ENCODE results near the gene PHF2.

The PHF2 gene

DNA sequence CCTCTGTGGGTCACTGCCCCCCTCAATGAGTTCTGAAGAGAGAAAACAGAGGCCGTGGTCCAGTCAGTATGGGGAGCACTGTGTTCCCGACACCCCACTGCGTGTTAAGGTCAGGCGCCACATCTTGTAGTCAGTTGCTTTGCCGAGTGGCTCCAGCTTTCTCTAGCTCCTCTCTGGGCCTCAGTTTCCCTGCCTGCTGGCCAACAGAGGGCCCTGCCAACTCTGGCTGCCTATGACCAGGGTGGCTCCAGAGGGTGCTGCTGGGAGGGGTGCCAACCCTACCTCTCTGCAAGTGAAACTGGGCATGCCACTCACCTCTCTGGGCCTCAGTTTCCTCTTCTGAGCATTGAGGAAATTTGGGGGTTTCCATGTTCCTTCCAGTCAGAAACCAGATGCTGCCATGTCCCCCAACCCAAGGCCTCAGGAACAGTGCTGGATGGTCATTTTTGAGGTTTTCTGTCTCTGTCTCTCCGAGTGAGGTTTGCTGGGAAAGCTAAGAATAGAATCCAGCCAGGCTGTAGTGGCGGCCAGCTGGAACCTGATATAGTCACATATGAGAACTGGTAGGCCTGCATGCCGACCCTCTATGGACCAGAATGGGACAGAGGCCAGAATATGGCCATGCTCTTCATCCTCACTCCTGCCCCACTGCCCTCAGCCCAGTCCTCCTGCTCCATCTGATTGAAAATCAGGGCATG is 132.1 kb downstream of the PHF2 start:
- no peak overlapping the region for H3K4me3 ChIP-seq (ENCODE audit: low read length)
- no peak for DNase-seq (ENCODE audit: low read depth)
- TF ChIP-seq, protein P1, sequence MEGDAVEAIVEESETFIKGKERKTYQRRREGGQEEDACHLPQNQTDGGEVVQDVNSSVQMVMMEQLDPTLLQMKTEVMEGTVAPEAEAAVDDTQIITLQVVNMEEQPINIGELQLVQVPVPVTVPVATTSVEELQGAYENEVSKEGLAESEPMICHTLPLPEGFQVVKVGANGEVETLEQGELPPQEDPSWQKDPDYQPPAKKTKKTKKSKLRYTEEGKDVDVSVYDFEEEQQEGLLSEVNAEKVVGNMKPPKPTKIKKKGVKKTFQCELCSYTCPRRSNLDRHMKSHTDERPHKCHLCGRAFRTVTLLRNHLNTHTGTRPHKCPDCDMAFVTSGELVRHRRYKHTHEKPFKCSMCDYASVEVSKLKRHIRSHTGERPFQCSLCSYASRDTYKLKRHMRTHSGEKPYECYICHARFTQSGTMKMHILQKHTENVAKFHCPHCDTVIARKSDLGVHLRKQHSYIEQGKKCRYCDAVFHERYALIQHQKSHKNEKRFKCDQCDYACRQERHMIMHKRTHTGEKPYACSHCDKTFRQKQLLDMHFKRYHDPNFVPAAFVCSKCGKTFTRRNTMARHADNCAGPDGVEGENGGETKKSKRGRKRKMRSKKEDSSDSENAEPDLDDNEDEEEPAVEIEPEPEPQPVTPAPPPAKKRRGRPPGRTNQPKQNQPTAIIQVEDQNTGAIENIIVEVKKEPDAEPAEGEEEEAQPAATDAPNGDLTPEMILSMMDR (IDR thresholded peaks at IDR 0.05; ENCODE audit: insufficient read depth, low read depth, low read length, missing control alignments), result no peak

DNA sequence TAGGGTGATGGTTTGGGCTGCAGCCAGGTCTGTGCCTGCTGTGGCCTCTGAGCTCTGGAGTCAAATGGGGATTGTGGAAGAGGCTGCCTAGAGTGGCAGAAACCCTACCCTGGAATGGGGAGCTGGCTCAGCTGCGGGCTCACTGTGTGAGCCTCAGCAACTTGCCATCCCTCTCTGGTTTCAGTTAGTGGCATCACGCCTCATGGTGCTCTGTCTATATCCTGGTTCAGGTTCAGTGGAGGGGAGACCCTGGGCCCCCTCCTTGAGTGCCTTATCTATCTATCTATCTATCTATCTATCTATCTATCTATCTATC is 132.6 kb downstream of the PHF2 start:
- no peak for DNase-seq (ENCODE audit: low read depth)
- no peak overlapping the region for H3K4me3 ChIP-seq (ENCODE audit: low read length)
- TF ChIP-seq, protein P1 (IDR thresholded peaks at IDR 0.05; ENCODE audit: insufficient read depth, low read depth, low read length, missing control alignments), result no peak

DNA sequence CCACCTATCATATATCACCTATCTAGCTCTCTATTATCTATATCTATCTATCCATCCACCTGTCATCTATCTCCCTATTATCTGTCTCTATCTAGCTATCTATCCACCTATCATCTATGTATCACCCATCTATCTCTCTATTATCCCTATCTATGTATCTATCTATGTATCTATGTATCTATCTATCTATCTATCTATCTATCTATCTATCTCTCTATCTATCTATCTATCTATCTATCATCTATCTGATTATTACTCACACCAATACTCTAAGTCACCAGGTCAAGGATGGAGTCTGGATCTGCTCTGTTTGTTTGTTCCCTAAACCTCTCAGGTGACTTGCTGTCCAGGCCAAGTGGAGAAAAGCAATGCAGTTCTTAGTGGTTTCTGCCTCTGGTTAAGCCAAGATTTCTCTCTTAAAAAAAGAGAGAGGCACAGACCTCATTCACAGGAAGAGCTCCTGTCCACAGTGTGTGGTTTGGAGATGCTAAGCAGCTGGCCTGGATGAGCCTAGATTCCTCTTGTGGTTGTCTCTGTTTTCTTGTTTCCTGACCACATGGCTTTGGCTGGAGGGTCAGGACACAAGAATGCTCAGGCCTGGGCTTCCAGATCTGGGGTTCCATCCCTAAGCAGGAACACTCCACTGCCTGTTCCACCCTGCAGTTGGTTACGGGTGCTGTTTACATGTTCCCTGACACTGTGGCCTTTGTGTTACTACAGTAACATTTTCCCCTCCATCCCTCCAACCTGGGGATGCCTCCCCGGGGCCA is 133.4 kb downstream of the PHF2 start:
- DNase-seq (ENCODE audit: low read depth), result no peak
- no peak overlapping the region for H3K4me3 ChIP-seq (ENCODE audit: low read length)
- TF ChIP-seq, protein P1 (IDR thresholded peaks at IDR 0.05; ENCODE audit: insufficient read depth, low read depth, low read length, missing control alignments), result no peak

DNA sequence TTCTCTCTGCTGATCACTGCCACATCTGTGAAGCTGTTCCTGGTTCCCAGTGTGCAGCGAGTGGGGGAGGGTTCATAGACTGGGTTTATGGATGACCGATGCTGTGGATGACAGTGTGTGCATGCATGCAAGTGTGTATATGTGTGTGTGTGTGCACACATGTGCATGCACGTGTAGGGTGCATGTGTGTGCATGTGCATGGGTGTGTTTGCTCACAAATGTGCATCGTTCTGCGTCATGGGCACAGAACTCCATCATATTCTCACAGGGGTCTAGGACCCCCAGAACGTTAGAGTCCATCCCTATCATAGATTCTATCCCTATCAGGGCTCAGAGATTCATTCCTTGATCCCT is 134.0 kb downstream of the PHF2 start:
- DNase-seq (ENCODE audit: low read depth), result no peak
- TF ChIP-seq, protein P1 (IDR thresholded peaks at IDR 0.05; ENCODE audit: insufficient read depth, low read depth, low read length, missing control alignments), result no peak

DNA sequence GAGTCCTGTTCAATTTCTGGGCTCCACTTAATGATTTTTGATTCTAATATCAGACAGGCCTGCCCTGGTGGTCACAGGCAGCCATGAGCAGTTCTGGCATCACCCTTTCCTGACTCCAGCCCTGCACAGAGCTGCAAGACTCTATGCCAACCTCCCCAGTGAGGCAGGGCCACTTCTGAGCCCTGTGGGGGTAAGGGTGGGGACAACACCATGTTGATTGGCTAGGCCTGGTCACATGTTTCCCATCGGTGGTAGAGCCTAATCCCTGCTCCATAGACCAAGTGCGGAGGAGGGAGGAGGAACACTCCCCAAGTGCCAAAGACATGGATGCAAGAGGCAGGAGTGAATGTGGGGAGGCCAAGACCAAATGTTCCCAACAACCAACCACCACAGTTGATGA is 134.6 kb downstream of the PHF2 start:
- no peak overlapping the region for H3K4me3 ChIP-seq (ENCODE audit: low read length)
- TF ChIP-seq, protein P1 (IDR thresholded peaks at IDR 0.05; ENCODE audit: insufficient read depth, low read depth, low read length, missing control alignments), result no peak
- no peak for DNase-seq (ENCODE audit: low read depth)

More for the DNA sequence above, 134.0 kb downstream of the PHF2 start:
- no peak overlapping the region for H3K4me3 ChIP-seq (ENCODE audit: low read length)

DNA sequence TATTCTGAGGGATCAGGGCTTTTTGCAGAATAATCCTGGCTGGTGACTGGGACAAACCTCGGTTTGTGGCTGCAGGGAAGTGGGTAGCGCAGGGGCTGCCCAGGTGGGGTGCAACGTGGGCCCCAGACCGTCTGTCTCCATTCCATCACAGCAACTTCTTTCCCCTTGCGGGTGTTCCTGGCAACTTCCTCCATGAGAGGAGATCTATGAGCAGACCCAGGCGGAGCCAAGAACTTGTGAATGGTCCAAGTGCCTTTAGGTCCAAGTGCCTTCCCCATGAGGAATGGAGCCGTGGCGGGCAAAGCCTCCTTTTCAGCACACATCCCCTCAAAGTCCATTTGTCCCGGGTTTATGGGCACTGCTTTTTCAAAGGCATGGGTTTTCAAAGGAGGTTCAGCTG is 136.5 kb downstream of the PHF2 start:
- DNase-seq (ENCODE audit: low read depth), result no peak
- TF ChIP-seq, protein P1 (IDR thresholded peaks at IDR 0.05; ENCODE audit: insufficient read depth, low read depth, low read length, missing control alignments), result no peak
- H3K4me3 ChIP-seq (ENCODE audit: low read length), result no peak overlapping the region

DNA sequence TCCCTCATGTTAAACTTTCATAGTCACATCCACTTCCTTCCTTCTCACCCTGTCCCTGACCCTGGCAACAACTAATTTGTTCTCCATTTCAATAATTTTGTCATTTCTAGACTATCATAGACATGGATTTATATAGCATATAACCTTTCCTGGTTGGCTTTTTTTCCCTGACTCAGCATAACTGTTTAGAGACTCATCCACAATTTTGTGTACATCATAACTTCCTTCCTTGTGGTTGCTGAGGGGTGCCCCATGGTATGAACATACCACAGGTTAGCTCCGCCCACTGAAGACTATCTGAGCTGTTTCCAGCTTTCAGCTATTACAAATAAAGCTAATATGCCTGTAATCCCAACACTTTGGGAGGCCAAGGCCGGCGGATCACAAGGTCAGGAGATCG is 137.3 kb downstream of the PHF2 start:
- TF ChIP-seq, protein P1 (IDR thresholded peaks at IDR 0.05; ENCODE audit: insufficient read depth, low read depth, low read length, missing control alignments), result no peak

More for the DNA sequence above, 137.3 kb downstream of the PHF2 start:
- H3K4me3 ChIP-seq (ENCODE audit: low read length), result no peak overlapping the region
- DNase-seq (ENCODE audit: low read depth), result no peak
